HuH-7 (cell line): ENCODE results near the gene RPS6KA2.
"Not testable (repeated sequence)": the region's sequence is repeated elsewhere in the genome, so short reads cannot be mapped to it uniquely, and the experiment has no call there.

Experiments used
- DNase-seq: peaks from one replicate; pipeline ENCODE4 v3.0.0; 2011; ENCODE audit warnings: low spot score

RPS6KA2 gene

DNA sequence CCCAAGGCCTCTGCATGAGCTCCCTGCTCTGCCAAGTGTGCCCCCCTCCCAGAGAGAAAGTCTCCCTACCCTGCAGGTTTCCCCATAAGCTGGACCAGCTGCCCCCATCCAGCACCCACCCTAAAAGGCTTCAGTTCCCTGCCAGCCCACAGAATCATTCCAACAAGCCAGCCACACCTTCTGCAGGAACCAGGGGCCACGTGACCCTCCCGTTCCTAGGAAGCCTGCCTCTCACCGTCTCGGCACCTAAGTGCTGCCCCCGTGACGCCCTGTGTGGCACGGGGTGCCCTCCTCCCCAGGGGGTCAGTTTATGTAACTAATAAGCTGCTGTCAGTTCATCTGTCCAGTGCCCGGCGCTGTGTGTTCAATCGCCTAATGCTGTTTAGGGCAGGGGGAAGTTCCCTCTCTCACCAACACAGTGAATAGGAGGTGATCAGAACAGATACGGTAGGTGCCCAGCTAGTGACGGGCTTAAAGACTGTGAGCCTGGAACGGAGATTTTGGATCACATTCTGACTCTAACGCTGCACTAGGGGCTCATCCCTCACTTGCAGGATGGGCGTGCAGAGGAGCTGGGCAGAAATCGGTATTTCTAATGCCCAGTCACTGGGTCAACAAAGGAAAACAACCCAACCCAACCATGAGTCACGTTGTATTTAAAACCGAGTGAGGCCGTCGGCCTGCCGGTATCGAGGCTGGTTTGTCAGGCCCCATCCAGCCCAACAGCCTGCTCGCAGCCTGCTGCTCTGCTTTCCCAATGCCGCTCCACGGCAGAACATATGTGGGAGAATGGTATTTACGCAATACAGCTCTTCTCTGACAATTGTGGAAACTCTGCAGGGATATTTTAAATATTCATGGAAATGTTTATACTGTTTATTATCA is 96.6 kb downstream of the RPS6KA2 start:
- no peak for DNase-seq

- no peak for DNase-seq
Measured at GRCh38 chr6:166529586-166529985, 97.5 kb downstream of the RPS6KA2 start.

GRCh38 chr6:166529058-166529457 is 98.0 kb downstream of the RPS6KA2 start:
- DNase-seq, result not testable (repeated sequence)

DNA sequence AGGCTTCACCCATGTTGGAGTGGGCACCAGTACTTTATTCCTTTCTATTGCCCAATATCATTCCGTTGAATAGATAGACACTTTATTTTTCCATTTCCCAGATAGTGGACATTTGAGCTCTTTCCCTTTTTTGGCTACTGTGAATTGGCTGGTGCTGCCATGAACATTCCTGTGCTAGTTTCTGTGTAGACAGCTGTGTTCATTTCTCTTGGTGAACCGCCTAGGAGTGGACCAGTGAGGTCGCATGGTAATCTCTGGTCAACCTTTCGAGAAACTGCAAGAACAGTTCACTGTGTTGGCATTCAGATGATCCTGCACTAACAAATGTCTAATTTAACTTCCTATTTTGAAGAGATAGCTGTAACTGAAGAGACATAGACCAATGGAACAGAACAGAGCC is 99.2 kb downstream of the RPS6KA2 start:
- no peak for DNase-seq

- no peak for DNase-seq
Measured at GRCh38 chr6:166526937-166527336, 100.1 kb downstream of the RPS6KA2 start.

DNA sequence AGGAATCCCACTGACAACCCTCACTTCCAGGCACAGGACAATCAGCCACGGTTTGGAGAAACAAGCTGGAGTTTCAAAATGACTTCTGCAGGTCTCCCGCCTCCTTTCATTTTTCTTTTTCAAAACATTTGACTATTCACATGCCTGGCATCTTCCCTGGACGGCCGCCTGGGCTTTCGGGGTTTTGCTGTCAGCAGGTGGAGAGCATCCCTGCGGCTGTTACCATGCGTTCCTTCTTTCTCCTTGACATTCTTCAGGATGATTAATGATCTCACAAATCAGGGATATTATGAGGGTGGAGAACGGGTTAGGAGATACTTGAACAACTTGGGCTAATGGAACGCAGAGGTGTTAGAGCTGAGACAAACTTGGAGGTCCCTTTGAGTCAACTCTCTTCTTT is 101.5 kb downstream of the RPS6KA2 start:
- DNase-seq, result no peak

- no peak for DNase-seq
Measured at GRCh38 chr6:166523782-166524559, 103.1 kb downstream of the RPS6KA2 start.

- DNase-seq, result no peak
Measured at GRCh38 chr6:166520905-166521834, 105.9 kb downstream of the RPS6KA2 start.

- DNase-seq, result no peak
Measured at GRCh38 chr6:166516251-166516884, 110.7 kb downstream of the RPS6KA2 start.

DNA sequence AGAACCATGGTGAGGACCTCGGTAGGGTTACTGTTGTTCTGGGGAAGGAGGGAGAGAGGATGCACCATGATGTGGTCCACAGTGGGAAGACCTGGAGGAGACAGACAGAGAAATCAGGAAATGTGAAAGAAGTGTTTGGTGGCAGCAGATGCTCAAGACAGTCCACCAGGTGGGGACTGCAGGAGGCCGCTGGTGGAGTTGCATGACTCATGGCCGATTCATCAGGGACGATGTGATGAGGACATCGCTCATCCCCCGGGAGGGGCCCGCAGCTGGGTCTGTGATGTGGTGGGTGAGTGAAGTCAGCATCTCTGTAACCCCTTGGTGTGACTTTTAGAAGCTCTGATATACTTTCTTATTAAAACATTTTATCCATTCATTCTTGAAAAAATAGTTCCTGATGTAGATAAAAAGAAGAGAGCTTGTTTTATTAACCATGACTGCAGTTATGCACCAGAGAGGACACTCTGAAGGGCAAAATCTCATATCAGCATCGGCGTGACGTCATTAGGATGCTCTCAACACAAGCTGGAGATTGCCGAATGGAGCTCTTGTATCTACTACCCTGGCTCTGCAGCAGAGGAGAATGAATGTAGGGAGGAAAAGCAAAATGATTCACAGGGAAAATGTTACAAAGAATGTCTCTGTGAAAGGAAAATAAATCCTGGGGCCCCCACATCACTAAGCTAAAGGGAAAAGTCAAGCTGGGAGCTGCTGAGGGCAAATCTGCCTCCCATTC is 111.8 kb downstream of the RPS6KA2 start:
- no peak for DNase-seq

DNA sequence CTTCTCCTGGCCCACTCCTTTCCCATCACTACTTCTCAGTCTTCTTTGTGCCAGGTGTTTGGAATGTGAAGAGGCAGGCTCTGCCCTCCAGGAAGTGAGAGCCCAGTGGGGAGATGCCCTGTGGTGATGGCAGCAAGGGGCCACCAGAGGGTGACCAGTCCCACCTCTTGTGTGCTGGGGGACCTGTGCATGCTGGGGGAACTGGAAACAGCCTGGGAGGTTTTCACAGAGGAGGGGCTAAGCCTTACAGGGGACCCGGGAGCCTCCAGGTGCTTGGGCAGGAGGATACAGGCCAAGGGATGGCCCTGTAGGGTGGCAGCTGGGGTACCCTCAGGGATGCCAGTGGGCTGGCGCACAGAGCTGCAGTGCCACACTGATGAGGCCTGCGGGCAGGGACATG is 112.9 kb downstream of the RPS6KA2 start:
- DNase-seq, result no peak

DNA sequence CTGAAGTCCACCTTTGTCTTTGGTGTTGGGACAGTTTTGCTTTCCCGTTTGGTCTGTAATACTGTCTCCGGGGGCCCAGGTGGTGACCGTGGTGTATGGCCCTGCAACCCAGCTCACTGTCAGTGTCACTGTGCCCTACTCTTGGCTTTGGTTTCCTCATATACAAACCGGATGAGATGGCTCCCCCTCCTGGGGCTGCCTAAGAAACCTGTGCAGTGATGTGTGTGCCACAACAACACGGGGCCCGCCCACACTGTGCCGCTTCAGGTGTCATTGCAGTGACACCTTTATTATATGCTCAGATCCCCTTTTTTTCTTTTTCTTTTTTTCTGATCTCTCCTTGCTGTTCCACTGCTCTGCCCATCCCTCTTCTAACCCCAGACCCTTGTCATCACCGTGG is 114.5 kb downstream of the RPS6KA2 start:
- DNase-seq, result no peak

DNA sequence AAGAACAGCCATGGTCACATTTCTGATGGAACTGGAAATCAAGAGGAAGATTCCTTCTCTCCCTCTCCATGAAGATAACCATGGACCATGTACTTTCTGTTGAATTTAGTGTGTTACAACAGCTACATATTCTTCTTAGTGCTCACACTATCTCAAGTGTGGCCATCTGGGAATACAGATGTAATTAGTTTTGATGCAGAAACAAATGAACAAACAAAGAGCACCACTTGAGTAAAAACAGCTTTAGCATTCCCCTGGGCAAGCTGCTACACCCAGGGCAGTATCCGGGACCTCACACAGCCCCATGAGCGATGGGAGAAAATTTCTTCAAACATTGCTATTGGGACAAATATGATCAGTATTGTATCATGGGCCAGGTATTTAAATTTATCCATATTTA is 115.7 kb downstream of the RPS6KA2 start:
- DNase-seq, result no peak

- no peak for DNase-seq
Measured at GRCh38 chr6:166509193-166509592, 117.9 kb downstream of the RPS6KA2 start.

DNA sequence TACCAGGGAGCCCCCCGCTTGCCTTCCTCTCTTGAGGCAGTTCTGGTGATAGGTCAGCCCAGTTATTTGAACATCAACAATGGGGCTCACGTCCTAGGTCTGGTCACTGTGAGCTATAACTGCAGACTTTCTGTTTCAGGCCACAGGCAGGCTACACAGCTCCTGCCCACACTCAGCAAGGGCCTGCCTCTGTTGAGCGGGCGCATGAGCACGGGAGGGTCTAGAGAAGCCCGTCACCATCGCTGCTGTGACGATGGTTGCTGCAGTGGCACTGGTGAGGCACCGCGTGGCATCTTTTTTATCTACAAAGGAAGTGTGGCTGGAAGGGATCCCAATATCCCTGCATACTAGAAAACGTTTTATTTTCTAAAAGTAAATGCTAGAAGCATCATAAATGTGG is 118.3 kb downstream of the RPS6KA2 start:
- no peak for DNase-seq

DNA sequence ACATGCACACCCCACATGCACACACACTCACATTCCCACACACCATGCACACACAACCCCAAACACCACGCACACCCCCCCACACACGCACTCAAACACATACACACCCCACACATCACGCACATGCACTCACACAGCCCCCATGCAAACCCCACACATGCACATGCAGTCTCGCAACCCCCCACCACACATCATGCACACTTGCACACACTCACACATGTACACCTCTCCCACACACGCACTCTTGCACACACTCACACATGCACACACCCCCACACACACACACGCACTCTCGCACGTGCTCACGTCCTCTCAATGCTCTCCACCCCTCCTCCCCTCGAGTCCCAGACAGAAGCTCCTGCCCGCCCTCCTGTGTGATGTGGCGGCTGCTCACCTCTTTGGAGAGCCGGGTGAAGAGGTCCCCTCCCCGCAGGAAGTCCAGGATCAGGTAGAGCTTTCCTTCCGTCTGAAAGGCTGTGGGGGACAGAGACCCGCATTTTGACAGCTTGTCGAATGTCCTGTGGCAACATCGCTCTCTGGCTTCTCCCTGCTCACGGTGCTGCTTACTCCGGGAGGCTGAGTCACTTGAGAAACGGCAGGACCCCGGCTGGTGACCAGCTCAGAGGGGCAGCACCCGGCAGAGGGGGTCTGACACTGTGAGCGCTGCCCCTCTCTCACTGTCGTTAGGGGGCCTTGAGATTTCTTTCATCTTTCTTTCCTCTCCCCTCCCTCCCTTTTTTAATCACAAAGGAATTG is 119.1 kb downstream of the RPS6KA2 start:
- no peak for DNase-seq

GRCh38 chr6:166507380-166507779 is 119.7 kb downstream of the RPS6KA2 start:
- DNase-seq, result no peak

DNA sequence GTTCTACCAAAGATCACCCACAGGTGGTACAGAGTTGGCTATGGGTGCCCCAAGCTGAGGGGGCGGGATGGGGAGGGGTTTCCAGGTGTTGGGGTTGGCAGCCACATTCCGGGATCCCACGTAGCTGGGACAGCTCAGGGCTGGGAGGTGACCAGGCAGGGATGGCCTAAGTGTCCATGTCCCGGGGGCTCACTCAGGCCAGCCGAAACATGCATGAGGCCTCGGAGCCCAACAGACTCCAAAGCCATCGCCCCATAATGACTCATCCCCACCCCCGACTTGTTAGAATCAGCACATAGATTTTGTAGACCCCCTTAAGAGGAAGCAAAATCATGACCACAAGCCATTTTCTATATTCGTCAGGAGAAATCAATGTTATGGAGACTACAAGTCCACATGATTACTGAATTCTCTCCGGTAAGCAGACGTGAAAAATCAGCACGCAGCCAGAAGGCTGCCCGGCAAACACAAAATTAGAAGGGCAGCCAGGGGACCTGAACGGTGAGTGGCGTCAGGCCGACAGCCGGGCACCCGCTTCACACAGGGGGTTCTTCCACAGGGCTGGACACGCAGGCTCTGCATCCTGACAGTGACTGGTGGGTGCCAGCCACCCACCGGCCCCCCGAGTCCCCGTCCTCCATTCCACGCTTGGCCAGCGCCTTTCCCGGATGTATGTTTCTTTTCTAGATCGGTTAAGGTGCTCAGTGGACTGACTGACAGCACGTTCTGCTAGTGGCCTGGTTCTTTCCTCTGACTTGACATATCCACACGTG is 121.7 kb downstream of the RPS6KA2 start:
- DNase-seq, result no peak

GRCh38 chr6:166504100-166504499 is 123.0 kb downstream of the RPS6KA2 start:
- no peak for DNase-seq
